ENCODE results near the gene UGT1A5. TPM values are rescaled to one million over a fixed set of nuclear protein-coding genes. Genes with fewer than 3 reads are reported as not detected.
A peak's percentile ranks its signal among the peaks of the same experiment; 100 is the strongest.

Gene UGT1A5
- total RNA-seq, 1 donor from 2014 or later = not detected

DNA sequence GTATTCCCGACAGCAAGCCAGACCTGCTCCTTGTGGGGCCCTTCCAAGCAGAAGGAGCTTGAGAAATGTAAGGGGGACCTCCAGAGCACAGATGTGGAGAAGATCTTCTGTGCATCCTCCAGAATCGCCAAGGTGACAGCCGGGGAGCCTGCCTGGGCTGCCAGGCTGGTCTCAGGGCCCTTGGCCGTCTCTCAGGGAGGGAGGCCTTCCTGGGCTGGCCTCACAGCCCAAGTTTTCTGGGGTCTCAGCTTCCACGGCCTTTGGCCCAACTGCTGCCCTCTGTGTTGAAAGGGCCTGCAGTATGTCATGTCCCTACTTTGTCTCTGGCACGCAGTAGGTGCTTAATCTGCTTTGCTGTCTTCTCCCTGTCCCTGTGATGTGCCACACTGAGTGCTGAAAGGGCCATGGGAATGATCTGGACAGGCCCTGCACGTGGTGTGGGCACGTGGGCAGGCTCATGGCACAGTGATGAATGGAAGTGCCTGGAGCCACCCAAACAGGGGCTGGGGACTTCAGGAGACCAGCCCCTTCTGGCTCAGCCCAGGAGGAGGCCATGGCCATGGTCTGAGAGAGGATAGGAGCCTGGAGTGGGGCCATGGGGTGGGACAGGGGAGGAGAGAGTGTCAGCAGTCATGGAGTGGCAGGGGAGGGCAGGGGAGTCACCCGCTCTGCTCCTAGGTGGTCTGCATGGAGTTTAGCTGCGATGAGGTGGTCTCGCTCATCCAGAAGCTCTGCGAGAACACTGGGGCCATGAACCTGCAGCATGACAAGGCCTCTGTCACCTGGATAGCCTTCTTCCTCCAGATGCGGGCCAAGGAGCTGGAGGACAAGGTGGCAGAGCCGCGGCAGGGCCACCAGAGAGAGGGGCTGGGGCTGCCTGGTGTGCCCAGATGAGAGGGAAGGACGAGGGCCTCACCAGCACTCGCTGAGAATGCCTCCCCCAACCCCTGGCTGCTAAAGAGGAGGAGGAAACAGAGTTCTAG is 106.2 kb downstream of the UGT1A5 start:
- no peak overlapping the region for H3K4me3 Mint-ChIP-seq
- peak in 1 of 2 experiments; percentile 21 for DNase-seq (ENCODE audit: low spot score in 2 of 2, unreplicated experiment in 2 of 2)
- H3K27ac Mint-ChIP-seq = no peak overlapping the region
- H3K36me3 Mint-ChIP-seq = peaks cover 3% of the 10 kb centered on the region
- H3K9me3 Mint-ChIP-seq = peaks cover 15% of the 10 kb centered on the region
- no peak for TF ChIP-seq CTCF (IDR thresholded peaks at IDR 0.05; ENCODE audit: unreplicated experiment)
- H3K27me3 Mint-ChIP-seq (ENCODE audit: low read depth) = peaks cover 7% of the 10 kb centered on the region
- H3K4me1 Mint-ChIP-seq = peaks cover 18% of the 10 kb centered on the region

DNA sequence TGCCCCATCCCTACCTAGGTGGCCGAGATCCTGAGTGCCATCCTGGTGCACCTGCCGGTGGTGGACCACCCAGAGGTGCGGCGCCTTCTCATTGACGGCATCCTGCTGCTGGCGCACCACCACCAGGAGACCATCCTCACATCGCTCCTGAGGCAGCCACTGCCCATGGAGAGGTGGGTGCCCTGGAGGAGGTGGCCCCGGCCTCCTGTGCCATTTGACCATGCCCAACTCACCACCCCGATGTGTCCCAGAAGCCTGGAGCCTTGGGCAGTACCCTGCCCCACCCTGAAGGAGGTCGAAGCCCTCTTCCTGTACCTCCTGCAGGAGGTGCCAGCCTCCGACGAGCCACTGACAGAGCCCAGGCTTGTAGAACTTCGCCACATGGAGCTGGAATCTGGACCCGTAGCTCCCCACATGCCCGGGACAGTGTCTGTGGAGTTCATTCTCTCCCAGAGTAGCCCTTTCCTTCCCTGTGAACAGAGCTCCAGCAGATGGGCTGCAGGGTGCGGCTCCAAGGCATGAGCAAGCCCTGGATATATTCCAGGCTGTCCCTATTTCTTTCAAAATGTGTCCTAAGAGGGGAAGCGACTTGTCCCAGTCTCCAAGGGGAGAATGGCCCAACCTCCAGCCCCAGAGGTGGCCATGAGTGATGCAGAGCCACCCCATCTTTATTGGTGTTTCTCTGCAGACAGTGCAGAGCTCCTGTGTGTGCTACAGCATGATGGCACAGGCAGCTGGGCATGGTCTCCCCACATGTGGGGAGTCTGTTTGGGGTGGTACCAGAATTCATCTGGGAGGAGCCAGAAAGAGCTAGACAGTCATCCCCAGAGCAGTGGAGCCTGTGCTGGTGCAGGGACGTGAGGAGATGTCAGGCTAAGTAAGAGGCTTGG is 107.4 kb downstream of the UGT1A5 start:
- Mint-ChIP-seq H3K27me3 (ENCODE audit: low read depth) (peaks cover 7% of the 10 kb centered on the region), H3K27ac (no peak overlapping the region), H3K4me3 (no peak overlapping the region), H3K9me3 (peaks cover 14% of the 10 kb centered on the region), H3K36me3 (peaks cover 3% of the 10 kb centered on the region), H3K4me1 (peaks cover 18% of the 10 kb centered on the region)
- peak in 1 of 2 experiments; percentile 29 for DNase-seq (ENCODE audit: low spot score in 2 of 2, unreplicated experiment in 2 of 2)
- no peak for TF ChIP-seq CTCF (IDR thresholded peaks at IDR 0.05; ENCODE audit: unreplicated experiment)

DNA sequence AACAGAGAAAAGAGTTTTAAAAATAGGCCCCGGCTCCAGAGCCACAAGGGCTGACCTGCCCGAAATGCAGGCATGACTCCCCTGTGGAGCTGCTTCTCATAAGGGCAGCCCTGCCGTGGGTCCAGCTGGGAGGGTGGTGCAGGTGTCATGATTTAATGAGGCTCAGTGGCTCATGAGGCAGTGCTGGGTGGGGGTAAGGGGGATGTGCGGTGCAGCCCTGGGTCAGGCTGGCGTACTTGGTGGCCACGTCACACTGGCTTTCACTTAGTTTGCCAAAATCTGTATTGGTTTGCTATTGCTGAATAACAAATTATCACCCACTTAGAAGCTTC is 108.0 kb downstream of the UGT1A5 start:
- peak in 1 of 2 experiments; percentile 16 for DNase-seq (ENCODE audit: low spot score in 2 of 2, unreplicated experiment in 2 of 2)
- no peak overlapping the region for H3K4me3 Mint-ChIP-seq

GRCh38 chr2:233821196-233821595 is 108.5 kb downstream of the UGT1A5 start:
- peaks cover 7% of the 10 kb centered on the region for H3K27me3 Mint-ChIP-seq (ENCODE audit: low read depth)
- H3K4me3 Mint-ChIP-seq = no peak overlapping the region
- no peak overlapping the region for H3K27ac Mint-ChIP-seq
- no peaks in the 10 kb centered on the region for H3K36me3 Mint-ChIP-seq
- peaks cover 14% of the 10 kb centered on the region for H3K4me1 Mint-ChIP-seq
- peaks cover 5% of the 10 kb centered on the region for H3K9me3 Mint-ChIP-seq
- DNase-seq (ENCODE audit: low spot score in 2 of 2, unreplicated experiment in 2 of 2) = no peak
- no peak for TF ChIP-seq CTCF (IDR thresholded peaks at IDR 0.05; ENCODE audit: unreplicated experiment)

More for the DNA sequence above, 108.0 kb downstream of the UGT1A5 start:
- Mint-ChIP-seq H3K27ac (no peak overlapping the region), H3K27me3 (ENCODE audit: low read depth) (peaks cover 7% of the 10 kb centered on the region), H3K9me3 (peaks cover 8% of the 10 kb centered on the region), H3K36me3 (no peaks in the 10 kb centered on the region), H3K4me1 (peaks cover 18% of the 10 kb centered on the region)
- TF ChIP-seq CTCF (IDR thresholded peaks at IDR 0.05; ENCODE audit: unreplicated experiment) = no peak

DNA sequence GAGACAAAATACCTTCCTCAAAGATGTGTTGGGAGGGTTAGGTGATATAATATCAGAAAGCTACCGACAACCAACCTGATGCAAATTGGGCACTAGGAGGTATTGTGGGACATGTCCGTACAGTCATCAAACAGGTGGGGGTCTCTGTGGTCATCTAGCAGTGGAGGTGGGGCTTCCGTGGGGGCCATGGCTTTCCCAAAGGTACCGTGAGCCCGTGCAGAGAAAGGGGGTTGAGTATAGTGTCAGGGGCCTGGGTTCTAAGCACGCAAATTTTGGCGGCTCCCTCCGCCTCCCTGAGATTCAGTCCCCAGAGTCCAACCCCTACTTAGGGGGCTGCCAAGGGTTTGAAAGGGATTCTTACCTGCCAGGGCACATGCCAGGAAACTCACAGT is 109.0 kb downstream of the UGT1A5 start:
- no peak for TF ChIP-seq CTCF (IDR thresholded peaks at IDR 0.05; ENCODE audit: unreplicated experiment)
- Mint-ChIP-seq H3K27me3 (ENCODE audit: low read depth) (peaks cover 7% of the 10 kb centered on the region), H3K27ac (no peak overlapping the region), H3K4me3 (no peak overlapping the region), H3K36me3 (no peaks in the 10 kb centered on the region), H3K4me1 (peaks cover 9% of the 10 kb centered on the region), H3K9me3 (peaks cover 7% of the 10 kb centered on the region)
- peak in 1 of 2 experiments; percentile 25 for DNase-seq (ENCODE audit: low spot score in 2 of 2, unreplicated experiment in 2 of 2)

All from mesothelial cell of epicardium (in vitro differentiated cells).